H1 (cell line): ENCODE results near the gene ZBTB16. TPM values are rescaled to one million over a fixed set of nuclear protein-coding genes. Genes with fewer than 3 reads are reported as not detected.

Experiments
- MAX ChIP-seq: IDR thresholded peaks from 2 replicates; pipeline ENCODE4 v1.6.1; 2012; ENCODE audit warnings: inconsistent platforms
- TBP ChIP-seq: IDR thresholded peaks from 2 replicates; pipeline ENCODE4 v1.6.1; 2011; ENCODE audit warnings: low read depth, low read length, improper control_type of control experiment
- YY1 ChIP-seq: IDR thresholded peaks from 2 replicates; pipeline ENCODE4 v1.6.1; 2011; ENCODE audit warnings: low read depth, mild to moderate bottlenecking, low read length
- polyA plus RNA-seq, 7 experiments: library from polyadenylated mRNA; depleted of rRNA in 3 of 7; stranded (reverse) in 5 of 7; unstranded in 2 of 7; fragments of >200 nt in 5 of 7; fragments of 200-250 nt in 2 of 7; gene quantifications; 1 replicate in 5 of 7; 2 replicates in 1 of 7; 4 replicates in 1 of 7; pipeline versions ENCODE4 v1.2.1 to v1.2.3, GENCODE V29; 2011 to 2013; ENCODE audit warnings: missing spikeins in 2 of 7, mixed read lengths in 2 of 7
- total RNA-seq: library from RNA; stranded (reverse); fragmentation: NEBNext Ultra II Directional; extraction: Animal tissue kit (Norgen Biotek cat#: 25700); gene quantifications from 2 replicates; pipeline ENCODE4 v1.2.1, GENCODE V29; 2021

Gene ZBTB16
- total and polyA plus RNA-seq, 2 of the 8 experiments (the other 6 are each of a cell fraction or from before 2014, with no cell fraction given): 0.12 to 0.61 TPM

DNA sequence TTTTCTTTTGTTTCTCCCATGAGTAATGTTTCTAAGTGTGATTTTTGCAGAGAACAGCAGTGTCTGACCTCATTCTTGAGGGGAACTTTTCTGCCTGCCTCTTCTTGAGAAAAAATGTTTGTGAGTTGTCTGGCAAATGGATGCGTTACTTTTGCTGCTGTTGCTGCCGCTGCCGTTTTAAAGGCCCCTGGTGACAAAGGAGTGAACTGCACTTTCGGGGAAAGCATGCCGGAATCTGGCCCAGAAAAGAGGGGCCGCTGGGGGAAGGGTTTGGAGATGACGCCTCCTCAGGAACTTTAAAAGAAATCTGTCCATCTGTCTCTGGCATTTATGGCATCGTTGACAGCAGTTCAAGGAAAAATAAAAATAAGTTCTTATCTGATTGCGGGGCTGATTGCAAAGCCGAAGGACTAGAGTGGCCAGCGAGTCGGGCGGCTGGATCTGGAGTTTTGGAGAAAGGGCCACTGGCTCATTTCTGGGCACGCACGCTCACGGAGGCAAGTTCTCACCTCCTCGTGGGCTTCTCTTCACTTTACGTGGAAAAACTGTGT, 16.5 kb downstream of the ZBTB16 start (continued):
- TF ChIP-seq YY1 (no peak), TBP (no peak), MAX (peak; percentile 32; the same call in 1 of the 2 replicates)
